ENCODE results near the gene PRKCE.

The PRKCE gene

GRCh38 chr2:46160326-46160725, 508.9 kb downstream of the PRKCE start:
- TF ChIP-seq ZNF274 (IDR thresholded peaks at IDR 0.05; ENCODE audit: low read depth, low read length): no peak
- H3K4me3 ChIP-seq (ENCODE audit: low read length): no peak overlapping the region

GRCh38 chr2:46161315-46161714, 509.8 kb downstream of the PRKCE start:
- H3K4me3 ChIP-seq (ENCODE audit: low read length): no peak overlapping the region
- TF ChIP-seq ZNF274 (IDR thresholded peaks at IDR 0.05; ENCODE audit: low read depth, low read length): no peak

GRCh38 chr2:46161911-46162310, 510.4 kb downstream of the PRKCE start:
- TF ChIP-seq ZNF274 (IDR thresholded peaks at IDR 0.05; ENCODE audit: low read depth, low read length): no peak
- H3K4me3 ChIP-seq (ENCODE audit: low read length): no peak overlapping the region

GRCh38 chr2:46162329-46163097, 511.0 kb downstream of the PRKCE start:
- TF ChIP-seq ZNF274 (IDR thresholded peaks at IDR 0.05; ENCODE audit: low read depth, low read length): no peak
- H3K4me3 ChIP-seq (ENCODE audit: low read length): no peak overlapping the region

- TF ChIP-seq ZNF274 (IDR thresholded peaks at IDR 0.05; ENCODE audit: low read depth, low read length): no peak
- no peak overlapping the region for H3K4me3 ChIP-seq (ENCODE audit: low read length)
These were observed 511.6 kb downstream of the PRKCE start for GRCh38 chr2:46163098-46163430.

- no peak overlapping the region for H3K4me3 ChIP-seq (ENCODE audit: low read length)
- TF ChIP-seq ZNF274 (IDR thresholded peaks at IDR 0.05; ENCODE audit: low read depth, low read length): no peak
These were observed 512.5 kb downstream of the PRKCE start for GRCh38 chr2:46163804-46164528.

- H3K4me3 ChIP-seq (ENCODE audit: low read length): no peak overlapping the region
- no peak for TF ChIP-seq ZNF274 (IDR thresholded peaks at IDR 0.05; ENCODE audit: low read depth, low read length)
These were observed 513.2 kb downstream of the PRKCE start for GRCh38 chr2:46164529-46165301.

- TF ChIP-seq ZNF274 (IDR thresholded peaks at IDR 0.05; ENCODE audit: low read depth, low read length): no peak
- H3K4me3 ChIP-seq (ENCODE audit: low read length): no peak overlapping the region
These were observed 514.4 kb downstream of the PRKCE start for GRCh38 chr2:46165916-46166315.

- no peak for TF ChIP-seq ZNF274 (IDR thresholded peaks at IDR 0.05; ENCODE audit: low read depth, low read length)
- no peak overlapping the region for H3K4me3 ChIP-seq (ENCODE audit: low read length)
These were observed 515.9 kb downstream of the PRKCE start for GRCh38 chr2:46167406-46167805.

- no peak overlapping the region for H3K4me3 ChIP-seq (ENCODE audit: low read length)
- TF ChIP-seq ZNF274 (IDR thresholded peaks at IDR 0.05; ENCODE audit: low read depth, low read length): no peak
These were observed 516.4 kb downstream of the PRKCE start for GRCh38 chr2:46167924-46168323.

GRCh38 chr2:46169467-46169866, 518.0 kb downstream of the PRKCE start:
- H3K4me3 ChIP-seq (ENCODE audit: low read length): no peak overlapping the region
- no peak for TF ChIP-seq ZNF274 (IDR thresholded peaks at IDR 0.05; ENCODE audit: low read depth, low read length)

- H3K4me3 ChIP-seq (ENCODE audit: low read length): no peak overlapping the region
- no peak for TF ChIP-seq ZNF274 (IDR thresholded peaks at IDR 0.05; ENCODE audit: low read depth, low read length)
These were observed 518.6 kb downstream of the PRKCE start for GRCh38 chr2:46170026-46170425.

- no peak for TF ChIP-seq ZNF274 (IDR thresholded peaks at IDR 0.05; ENCODE audit: low read depth, low read length)
These were observed 519.3 kb downstream of the PRKCE start for GRCh38 chr2:46170611-46171350.

GRCh38 chr2:46171411-46171953, 520.0 kb downstream of the PRKCE start:
- H3K4me3 ChIP-seq (ENCODE audit: low read length): no peak overlapping the region
- no peak for TF ChIP-seq ZNF274 (IDR thresholded peaks at IDR 0.05; ENCODE audit: low read depth, low read length)

More at GRCh38 chr2:46170611-46171350, 519.3 kb downstream of the PRKCE start:
- no peak overlapping the region for H3K4me3 ChIP-seq (ENCODE audit: low read length)

Measured in GM08714 (cell line).